ENCODE measurements around the gene ANKIB1.

The ANKIB1 gene

DNA sequence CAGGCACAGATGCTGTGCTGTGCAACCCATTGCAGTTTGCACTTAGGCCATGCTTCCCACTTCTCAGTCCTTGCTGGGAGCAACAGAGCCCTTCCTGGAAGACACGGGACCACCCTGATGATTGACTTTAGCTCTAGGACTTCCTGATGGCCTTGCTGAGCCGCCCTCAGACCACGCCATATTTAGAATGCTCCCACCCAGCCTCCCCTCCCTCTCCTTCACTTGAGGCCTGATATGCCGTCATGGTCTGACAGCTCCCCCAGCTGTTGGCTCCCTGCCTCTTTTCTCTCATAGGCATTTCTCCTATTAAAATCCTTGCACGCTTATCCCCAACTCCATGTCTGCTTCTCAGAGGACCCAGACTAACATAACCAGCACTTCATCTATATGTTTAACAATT lies 172.1 kb downstream of the ANKIB1 start:
- no peak for DNase-seq (ENCODE audit: low spot score)

DNA sequence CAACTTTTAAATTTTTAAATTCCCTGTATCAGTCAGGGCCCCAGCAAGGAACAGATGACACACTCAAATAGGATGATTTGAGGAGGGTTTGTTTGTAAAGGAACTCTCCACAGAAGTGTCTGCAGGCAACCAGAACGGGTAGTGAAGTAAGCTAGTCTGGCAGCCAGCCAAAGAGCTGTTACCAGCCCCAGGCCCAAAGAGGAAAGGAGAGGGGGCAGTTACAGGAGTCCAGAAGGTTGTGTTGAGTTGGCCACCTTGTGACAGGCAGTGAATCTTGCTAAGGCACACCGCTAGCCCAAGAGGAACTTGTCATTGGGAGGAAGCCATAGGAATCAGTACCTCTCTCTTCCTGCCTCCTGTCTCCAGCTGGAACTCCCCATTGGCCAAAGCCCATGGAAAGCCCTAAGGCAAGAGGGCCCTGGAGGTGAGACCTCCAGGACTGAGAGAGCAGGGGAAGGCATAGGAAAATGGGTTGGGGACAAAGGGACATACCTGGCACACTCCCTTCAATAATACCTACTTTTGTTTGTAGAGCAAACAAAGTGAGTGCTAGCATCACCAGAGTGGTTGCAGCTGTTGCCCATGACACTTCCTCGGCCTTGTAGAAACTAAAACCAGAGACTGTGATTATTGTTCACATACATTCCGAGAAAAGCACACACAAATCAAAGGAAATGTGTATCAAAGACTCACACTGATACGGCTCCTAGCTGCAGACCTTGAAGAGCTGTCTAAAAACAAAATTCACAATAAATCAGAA lies 176.1 kb downstream of the ANKIB1 start:
- TF ChIP-seq, protein P1, sequence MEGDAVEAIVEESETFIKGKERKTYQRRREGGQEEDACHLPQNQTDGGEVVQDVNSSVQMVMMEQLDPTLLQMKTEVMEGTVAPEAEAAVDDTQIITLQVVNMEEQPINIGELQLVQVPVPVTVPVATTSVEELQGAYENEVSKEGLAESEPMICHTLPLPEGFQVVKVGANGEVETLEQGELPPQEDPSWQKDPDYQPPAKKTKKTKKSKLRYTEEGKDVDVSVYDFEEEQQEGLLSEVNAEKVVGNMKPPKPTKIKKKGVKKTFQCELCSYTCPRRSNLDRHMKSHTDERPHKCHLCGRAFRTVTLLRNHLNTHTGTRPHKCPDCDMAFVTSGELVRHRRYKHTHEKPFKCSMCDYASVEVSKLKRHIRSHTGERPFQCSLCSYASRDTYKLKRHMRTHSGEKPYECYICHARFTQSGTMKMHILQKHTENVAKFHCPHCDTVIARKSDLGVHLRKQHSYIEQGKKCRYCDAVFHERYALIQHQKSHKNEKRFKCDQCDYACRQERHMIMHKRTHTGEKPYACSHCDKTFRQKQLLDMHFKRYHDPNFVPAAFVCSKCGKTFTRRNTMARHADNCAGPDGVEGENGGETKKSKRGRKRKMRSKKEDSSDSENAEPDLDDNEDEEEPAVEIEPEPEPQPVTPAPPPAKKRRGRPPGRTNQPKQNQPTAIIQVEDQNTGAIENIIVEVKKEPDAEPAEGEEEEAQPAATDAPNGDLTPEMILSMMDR (IDR thresholded peaks at IDR 0.05; ENCODE audit: extremely low read depth, missing control alignments) = no peak
- no peak for DNase-seq (ENCODE audit: low spot score)

More for the DNA sequence above, 172.1 kb downstream of the ANKIB1 start:
- TF ChIP-seq, protein P1 (IDR thresholded peaks at IDR 0.05; ENCODE audit: extremely low read depth, missing control alignments) = no peak

DNA sequence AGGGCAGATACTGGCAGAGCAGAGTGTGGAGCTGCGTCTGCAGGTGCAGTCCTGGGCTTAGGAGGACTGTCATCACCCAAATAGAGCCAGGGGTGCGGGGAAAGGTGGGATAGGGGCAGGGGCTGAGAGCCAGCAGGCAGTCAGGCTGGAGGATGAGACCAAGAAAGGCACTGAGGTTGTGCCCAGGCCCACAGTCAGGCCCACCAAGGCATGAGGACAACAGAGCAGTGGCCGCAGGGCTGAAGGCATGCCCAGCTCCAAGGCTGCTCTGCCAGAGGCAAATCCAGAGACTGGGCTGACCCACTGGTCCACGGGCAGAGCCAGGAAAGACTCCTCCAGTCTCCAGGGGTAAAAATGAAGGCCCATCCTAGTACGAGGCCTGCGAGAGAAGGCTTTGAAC lies 177.2 kb downstream of the ANKIB1 start:
- TF ChIP-seq, protein P1 (IDR thresholded peaks at IDR 0.05; ENCODE audit: extremely low read depth, missing control alignments) = no peak
- DNase-seq (ENCODE audit: low spot score) = no peak

DNA sequence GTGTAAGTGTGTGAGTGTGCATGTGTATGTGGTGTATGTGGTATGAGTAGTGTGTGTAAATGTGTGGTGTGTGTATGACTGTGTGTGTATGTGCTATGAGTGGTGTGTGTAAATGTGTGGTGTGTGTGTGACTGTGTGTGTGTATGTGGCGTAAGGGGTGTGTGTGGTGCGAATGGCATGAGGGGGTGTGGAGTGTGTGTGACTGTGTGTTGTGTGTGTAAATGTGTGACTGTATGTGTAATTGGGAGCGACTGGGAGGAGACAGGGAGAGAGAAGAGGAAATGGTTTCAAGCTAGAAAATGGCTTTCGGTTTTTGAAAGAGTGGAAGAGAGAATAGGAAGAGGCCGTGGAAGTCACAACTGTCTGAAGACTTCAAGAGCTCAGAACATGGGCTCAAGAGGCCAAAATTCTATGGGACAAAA lies 177.9 kb downstream of the ANKIB1 start:
- DNase-seq (ENCODE audit: low spot score) = no peak
- TF ChIP-seq, protein P1 (IDR thresholded peaks at IDR 0.05; ENCODE audit: extremely low read depth, missing control alignments) = no peak

DNA sequence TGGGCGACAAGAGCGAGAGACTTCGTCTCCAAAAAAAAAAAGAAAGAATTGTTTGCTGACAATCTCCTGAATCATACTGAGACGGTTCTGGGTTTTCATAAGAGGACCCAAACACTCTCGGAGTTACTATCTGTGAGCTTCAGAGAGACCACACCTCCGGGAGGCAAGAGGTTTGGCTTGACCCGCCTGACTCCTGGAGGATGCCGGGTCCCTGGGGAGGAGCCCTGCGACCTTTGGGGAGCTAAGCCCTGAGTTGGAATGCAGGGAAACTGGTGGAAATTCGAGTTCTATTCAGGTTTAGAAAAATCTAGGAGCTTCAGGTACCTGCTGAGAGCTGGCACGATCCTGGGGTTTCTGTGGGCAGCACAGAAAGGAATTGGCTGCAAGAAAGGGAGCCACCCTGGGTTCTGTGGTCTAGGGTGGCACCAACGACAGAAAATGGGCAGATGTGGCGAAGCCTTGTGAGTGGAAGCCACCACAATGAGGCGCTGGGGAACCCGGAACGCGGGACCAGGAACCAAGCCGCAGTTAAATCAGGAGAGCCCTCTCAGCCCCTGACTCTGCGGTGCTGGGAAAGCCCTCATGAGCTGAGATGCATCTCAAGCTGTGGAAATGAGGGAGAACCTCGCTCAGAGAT lies 179.7 kb downstream of the ANKIB1 start:
- no peak for DNase-seq (ENCODE audit: low spot score)
- TF ChIP-seq, protein P1 (IDR thresholded peaks at IDR 0.05; ENCODE audit: extremely low read depth, missing control alignments) = peak; percentile 5

DNA sequence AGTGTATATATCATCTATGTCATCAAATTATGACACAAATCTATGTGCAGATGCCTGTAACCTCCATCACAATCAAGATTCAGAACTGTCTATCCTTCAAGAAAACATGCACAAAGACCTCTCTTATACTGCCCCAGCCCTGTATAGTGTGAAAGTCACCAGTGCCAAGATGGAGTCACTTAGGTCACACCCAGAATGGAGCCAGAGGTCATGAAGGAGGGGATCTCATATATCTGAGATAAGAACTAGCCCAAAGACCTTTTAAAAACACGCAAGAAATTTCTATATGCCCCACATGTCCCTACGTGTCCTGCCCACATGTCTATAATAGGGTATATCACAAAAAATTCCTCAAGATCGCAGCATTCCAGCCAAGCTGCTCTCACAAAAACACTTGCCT lies 181.4 kb downstream of the ANKIB1 start:
- no peak for DNase-seq (ENCODE audit: low spot score)
- TF ChIP-seq, protein P1 (IDR thresholded peaks at IDR 0.05; ENCODE audit: extremely low read depth, missing control alignments) = no peak

DNA sequence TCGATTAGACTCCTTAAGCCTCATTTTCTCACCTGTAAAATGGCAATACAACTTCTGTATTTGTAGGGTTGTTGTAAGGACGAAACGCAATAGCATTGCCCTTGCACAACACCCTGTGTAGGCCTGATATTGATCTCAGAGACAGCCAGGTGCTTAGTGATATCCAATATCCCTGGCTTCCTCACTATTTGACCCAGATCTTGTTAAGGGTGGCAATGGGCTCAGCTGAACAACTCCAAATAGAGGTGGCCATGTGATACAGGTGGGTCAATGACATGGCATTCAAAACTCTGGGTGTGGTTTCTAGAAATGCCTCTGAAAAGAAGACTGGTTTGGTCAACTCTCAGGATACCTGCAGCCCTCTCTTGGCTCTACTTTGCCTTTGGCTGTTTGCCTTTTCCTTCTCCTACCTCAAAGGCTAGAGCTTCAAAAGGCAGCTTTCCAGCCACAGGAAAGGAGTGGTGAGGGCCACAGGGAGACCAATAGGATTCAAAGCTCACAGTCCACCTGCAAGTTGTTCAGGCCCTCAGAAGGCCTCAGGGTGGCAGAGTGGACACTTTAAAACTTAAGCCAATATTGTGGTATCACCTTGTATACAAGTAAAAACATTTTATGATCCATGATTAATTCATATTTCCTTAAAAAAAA lies 186.6 kb downstream of the ANKIB1 start:
- TF ChIP-seq, protein P1 (IDR thresholded peaks at IDR 0.05; ENCODE audit: extremely low read depth, missing control alignments) = no peak
- DNase-seq (ENCODE audit: low spot score) = no peak
